ENCODE measurements around the gene SLC16A10.
"Not testable (repeated sequence)": the region's sequence is repeated elsewhere in the genome, so short reads cannot be mapped to it uniquely, and the experiment has no call there.

Gene SLC16A10

GRCh38 chr6:111201244-111201554 lies 113.9 kb downstream of the SLC16A10 start:
- no peak for DNase-seq (ENCODE audit: low spot score)
- no peak for TF ChIP-seq CTCF (conservative IDR thresholded peaks at IDR 0.05; ENCODE audit: low read depth)
- POLR2A ChIA-PET (ENCODE audit: low non-redundant PET): no interaction called here
- CTCF ChIA-PET: interaction anchor here (0.9 to 1.1 kb wide), 2 partner anchors 9 to 144 kb away, joined by 3 to 6 read pairs; no protein-coding TSS in a partner anchor
- no peak overlapping the region for H3K27ac ChIP-seq

GRCh38 chr6:111201764-111202163 lies 114.5 kb downstream of the SLC16A10 start:
- no peak for TF ChIP-seq CTCF (conservative IDR thresholded peaks at IDR 0.05; ENCODE audit: low read depth)
- no peak overlapping the region for H3K27ac ChIP-seq
- CTCF ChIA-PET: interaction anchor here (0.9 to 1.1 kb wide), 2 partner anchors 8 to 144 kb away, joined by 3 to 6 read pairs; no protein-coding TSS in a partner anchor
- DNase-seq (ENCODE audit: low spot score): no peak
- POLR2A ChIA-PET (ENCODE audit: low non-redundant PET): no interaction called here

GRCh38 chr6:111203539-111203938 lies 116.2 kb downstream of the SLC16A10 start:
- CTCF ChIA-PET: interaction anchor here (1.5 kb wide), 1 partner anchor 146 kb away, joined by 3 read pairs; no protein-coding TSS in a partner anchor
- H3K27ac ChIP-seq; DNase-seq (ENCODE audit: low spot score); POLR2A ChIA-PET (ENCODE audit: low non-redundant PET): not testable (repeated sequence)

GRCh38 chr6:111204305-111204704 lies 117.0 kb downstream of the SLC16A10 start:
- ChIA-PET CTCF (no interaction called here), POLR2A (ENCODE audit: low non-redundant PET) (no interaction called here)
- DNase-seq (ENCODE audit: low spot score): no peak
- no peak overlapping the region for H3K27ac ChIP-seq
- no peak for TF ChIP-seq CTCF (conservative IDR thresholded peaks at IDR 0.05; ENCODE audit: low read depth)

- no peak for TF ChIP-seq CTCF (conservative IDR thresholded peaks at IDR 0.05; ENCODE audit: low read depth)
- CTCF ChIA-PET: no interaction called here
These were observed 117.6 kb downstream of the SLC16A10 start for GRCh38 chr6:111204881-111205280.

GRCh38 chr6:111205502-111205901 lies 118.2 kb downstream of the SLC16A10 start:
- no peak for DNase-seq (ENCODE audit: low spot score)
- no peak for TF ChIP-seq CTCF (conservative IDR thresholded peaks at IDR 0.05; ENCODE audit: low read depth)
- POLR2A ChIA-PET (ENCODE audit: low non-redundant PET): no interaction called here
- CTCF ChIA-PET: interaction anchor here (0.6 kb wide), 2 partner anchors 11 to 394 kb away, joined by 3 to 4 read pairs; no protein-coding TSS in a partner anchor
- no peak overlapping the region for H3K27ac ChIP-seq

More at GRCh38 chr6:111204881-111205280, 117.6 kb downstream of the SLC16A10 start:
- POLR2A ChIA-PET (ENCODE audit: low non-redundant PET): no interaction called here
- H3K27ac ChIP-seq: no peak overlapping the region
- DNase-seq (ENCODE audit: low spot score): no peak

- no peak for TF ChIP-seq CTCF (conservative IDR thresholded peaks at IDR 0.05; ENCODE audit: low read depth)
- CTCF ChIA-PET: interaction anchor here (0.7 to 0.8 kb wide), 2 partner anchors 150 to 367 kb away, joined by 3 to 4 read pairs; no protein-coding TSS in a partner anchor
- no peak overlapping the region for H3K27ac ChIP-seq
- DNase-seq (ENCODE audit: low spot score): no peak
- POLR2A ChIA-PET (ENCODE audit: low non-redundant PET): no interaction called here
These were observed 120.0 kb downstream of the SLC16A10 start for GRCh38 chr6:111207141-111207858.

Data from RWPE1 (cell line).